GM13977 (cell line): ENCODE measurements around the gene LTBR.

Experiments used
- DNase-seq: peaks from one replicate; pipeline ENCODE4 v3.0.0; 2012; ENCODE audit warnings: low spot score
- in situ Hi-C: fragments of 300-500 bp; cut with MboI; formaldehyde crosslinking; loops from one replicate; pipeline ENCODE4 v1.12.0; 2022; ENCODE audit warnings: low sequenced_read_pairs, low pct_unique_long_range_greater_than_20kb, mixed read lengths, inconsistent platforms; ENCODE audit not compliant: unreplicated experiment
- TF ChIP-seq, protein P1 (sequence below): IDR thresholded peaks from 2 replicates; pipeline ENCODE4 v1.5.1; 2012; ENCODE audit warnings: mild to moderate bottlenecking, control low read depth; ENCODE audit not compliant: insufficient read depth; ENCODE audit errors: extremely low read depth, missing control alignments

The LTBR gene

DNA sequence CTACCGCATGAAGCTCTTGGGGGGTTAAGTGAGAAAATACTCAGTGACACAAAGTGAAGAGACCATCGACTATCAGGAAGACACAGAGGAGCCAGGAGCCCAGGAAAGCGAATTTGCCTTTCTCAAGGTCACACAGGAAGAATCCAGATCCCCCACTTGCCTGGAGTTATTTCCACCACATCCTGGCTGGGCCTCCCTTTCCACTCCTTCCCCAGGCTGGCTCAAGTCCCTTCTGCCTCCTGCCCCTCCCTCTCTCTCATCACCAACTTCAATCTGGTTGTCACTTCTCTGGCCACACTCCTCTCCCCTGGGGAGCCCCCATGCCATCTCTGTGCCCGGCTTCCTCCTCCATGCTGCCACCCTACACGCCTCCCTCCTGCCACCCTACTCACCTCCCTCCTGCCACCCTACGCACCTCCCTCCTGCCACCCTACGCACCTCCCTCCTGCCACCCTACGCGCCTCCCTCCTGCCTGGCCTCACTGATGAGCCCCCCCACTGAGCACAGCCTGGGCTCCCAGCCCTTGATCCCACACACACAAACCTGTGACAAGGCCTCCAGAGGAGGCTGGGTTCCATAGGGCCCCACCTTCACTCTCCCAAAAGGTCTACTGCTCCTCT, 14.9 kb upstream of the LTBR start:
- in situ Hi-C loops = no loop called here
- TF ChIP-seq, protein P1, sequence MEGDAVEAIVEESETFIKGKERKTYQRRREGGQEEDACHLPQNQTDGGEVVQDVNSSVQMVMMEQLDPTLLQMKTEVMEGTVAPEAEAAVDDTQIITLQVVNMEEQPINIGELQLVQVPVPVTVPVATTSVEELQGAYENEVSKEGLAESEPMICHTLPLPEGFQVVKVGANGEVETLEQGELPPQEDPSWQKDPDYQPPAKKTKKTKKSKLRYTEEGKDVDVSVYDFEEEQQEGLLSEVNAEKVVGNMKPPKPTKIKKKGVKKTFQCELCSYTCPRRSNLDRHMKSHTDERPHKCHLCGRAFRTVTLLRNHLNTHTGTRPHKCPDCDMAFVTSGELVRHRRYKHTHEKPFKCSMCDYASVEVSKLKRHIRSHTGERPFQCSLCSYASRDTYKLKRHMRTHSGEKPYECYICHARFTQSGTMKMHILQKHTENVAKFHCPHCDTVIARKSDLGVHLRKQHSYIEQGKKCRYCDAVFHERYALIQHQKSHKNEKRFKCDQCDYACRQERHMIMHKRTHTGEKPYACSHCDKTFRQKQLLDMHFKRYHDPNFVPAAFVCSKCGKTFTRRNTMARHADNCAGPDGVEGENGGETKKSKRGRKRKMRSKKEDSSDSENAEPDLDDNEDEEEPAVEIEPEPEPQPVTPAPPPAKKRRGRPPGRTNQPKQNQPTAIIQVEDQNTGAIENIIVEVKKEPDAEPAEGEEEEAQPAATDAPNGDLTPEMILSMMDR = no peak
- no peak for DNase-seq

DNA sequence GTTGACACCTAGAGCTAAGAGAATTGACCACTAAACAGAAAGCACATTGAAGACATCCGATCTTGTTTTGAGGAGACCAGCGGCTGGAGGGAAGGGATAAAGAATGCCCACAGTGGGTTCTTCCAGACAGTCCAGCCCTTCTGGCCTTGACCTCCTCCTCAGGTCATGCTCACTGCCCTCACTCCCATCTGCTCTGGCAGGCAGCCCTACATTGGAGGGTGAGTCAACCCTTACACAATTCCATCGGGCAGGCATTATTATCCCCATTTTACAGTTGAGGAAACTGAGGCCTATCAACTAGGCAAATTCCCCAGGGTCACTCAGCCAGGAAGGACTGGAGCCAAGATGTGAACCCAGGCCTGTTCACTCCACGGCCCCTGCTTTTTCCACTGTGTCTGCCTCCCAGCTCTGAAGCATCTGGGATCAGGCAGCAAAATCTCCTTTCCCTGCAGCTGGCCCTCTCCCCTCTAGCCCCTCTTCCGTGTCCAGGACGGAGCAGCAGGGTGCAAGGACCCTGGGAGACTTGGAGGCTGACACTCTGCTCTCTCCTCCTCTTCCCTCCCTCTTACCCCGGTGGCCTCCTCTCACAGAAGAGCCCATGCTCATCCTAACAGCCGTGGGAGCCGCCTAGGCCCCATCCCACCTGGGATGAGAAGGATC, 13.9 kb upstream of the LTBR start:
- in situ Hi-C loops = no loop called here
- DNase-seq = no peak
- TF ChIP-seq, protein P1 = no peak

DNA sequence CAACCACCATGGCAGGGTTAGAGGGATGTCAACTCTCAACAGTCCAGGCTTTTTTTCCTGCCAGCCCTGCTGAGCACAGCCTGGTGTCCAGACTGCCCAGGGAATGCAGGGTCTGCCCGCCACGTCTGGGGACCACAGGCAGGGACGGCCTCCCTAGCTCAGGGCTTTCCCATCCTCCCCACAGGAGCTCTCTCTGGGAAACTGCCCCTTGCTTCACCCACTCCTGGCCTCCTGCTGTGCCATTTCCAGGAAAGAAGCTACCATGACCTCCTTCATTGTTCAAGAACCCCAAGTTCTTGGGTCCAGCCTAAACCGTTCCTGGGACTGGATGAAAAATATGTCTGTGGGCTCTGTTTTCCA, 13.4 kb upstream of the LTBR start:
- TF ChIP-seq, protein P1 = no peak
- in situ Hi-C loops = no loop called here
- DNase-seq = no peak

DNA sequence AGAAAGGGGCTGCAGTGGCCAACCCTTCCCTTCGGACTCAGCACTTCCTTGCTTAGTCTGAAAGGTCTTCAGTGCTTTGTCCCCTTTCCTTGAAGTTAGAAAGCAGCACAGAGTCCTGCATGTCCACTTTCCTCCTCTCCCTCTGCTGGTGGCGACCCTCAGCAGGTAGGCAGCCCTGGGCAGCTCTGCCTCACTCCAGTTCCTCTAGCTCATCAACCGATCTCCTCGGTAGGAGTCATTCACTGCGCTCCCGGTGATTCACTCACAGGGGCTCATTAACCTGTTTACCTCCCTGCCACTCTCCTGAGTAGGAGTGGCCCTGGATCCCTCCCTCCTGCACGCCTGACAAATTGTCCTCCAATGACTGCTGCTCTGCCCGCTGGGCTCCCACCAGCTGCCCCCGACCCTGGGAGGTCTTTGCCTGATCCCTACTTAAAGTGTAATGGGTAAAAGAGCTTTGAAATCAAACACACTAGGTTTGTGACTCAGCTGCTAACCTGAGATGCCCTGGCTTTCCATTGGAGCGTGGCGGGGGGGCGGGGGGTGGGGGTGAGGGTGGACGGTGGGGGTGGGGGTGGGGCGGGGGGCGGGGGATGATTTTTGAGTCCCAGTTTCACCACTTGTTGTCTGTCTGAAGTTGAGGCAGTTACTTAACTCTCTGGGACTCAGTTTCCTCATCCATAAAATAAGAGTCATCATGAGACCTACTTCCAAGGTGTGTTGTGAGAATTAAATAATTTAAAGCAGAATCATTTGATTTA, 12.8 kb upstream of the LTBR start:
- in situ Hi-C loops = no loop called here
- no peak for DNase-seq
- TF ChIP-seq, protein P1 = no peak

DNA sequence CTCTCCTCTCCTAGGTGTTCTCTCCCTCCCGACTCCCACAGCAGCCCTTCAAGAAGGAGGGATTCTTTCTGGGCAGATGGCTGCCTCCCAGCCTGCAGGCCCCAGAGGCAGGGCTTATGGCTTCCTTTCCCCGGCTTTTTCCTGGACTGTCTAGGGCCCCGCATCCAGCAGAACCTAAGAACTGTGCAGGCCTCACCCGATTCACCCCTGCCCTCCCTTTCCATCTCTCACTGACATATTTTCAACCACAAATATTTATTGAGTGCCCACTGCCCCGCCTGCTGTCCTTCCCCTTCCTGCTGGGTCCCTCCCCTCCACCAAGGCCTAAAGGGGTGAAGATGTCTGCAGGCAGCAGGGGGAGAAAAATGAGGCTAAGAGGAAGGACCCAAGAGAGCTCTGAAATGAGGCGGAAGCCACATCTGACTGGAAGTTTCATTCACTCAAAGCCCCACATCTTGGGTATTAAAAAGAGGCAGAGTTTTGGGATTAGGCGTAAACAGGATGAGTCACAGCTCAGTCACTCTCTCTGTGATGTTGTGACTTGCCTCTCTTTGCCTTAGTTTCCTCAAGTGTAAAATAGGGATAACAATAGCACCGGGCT, 11.5 kb upstream of the LTBR start:
- no peak for DNase-seq
- TF ChIP-seq, protein P1 = no peak
- in situ Hi-C loops = no loop called here

DNA sequence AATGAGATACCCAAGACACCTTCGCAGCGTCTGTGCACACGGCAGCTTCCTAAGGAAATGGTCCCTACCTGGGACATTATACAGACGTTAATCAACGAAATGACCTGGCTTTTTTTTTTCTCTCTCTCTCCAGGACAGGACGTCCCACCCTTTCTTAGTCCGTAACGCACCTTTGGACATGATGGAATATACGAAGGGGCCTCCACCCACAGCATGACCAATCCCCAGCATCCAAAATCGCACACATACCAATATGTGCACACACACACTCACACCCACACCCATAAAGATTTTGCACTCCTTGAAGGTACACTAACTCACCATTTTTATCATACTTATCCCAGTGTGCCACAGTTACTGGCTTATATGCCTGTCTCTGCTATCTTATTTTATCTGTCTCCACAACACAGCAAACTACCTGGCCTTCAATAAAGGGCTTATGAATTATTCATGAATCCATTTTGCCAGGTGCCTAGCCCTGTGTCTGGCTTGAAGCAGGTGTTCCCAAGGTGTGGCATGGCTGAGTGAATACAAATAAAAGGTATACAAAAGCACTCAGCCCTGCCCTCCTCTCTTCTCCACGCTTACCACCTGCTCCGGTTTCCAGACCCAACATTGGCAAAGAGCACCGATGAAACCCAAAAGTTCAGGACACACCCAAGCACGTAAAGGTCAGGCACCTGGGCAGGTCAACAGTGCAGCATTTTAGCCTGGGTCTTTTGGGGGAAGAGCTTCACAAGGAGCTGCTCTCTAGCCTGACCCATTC, 10.8 kb upstream of the LTBR start:
- in situ Hi-C loops = no loop called here
- TF ChIP-seq, protein P1 = no peak
- DNase-seq = no peak
